ENCODE measurements around the gene ARID2.

The ARID2 gene

GRCh38 chr12:45718306-45718705 lies 11.2 kb upstream of the ARID2 start:
- no peak for DNase-seq (ENCODE audit: low read depth in 1 of 2, low spot score in 1 of 2)

- no peak for DNase-seq (ENCODE audit: low read depth in 1 of 2, low spot score in 1 of 2)
Observed at GRCh38 chr12:45720069-45720468, 9.4 kb upstream of the ARID2 start.

DNA sequence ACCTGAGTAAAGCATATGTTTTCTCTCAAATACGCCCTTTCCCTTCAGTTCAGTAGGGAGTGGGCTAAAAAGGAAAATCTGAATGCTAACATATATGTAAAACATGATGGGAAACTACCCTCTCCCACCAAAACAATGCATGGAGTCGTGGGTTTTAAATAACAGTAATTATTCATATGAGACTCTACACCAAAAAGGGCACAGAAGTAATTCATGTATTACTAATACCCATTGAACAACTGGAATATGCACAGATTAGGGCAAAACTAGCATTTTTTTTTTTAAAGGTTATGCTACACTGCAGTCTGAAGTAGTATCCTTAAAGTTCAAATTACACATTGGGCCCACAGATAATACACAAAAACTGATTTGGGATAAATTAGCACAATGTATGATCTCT lies 8.1 kb upstream of the ARID2 start:
- DNase-seq (ENCODE audit: low read depth in 1 of 2, low spot score in 1 of 2) = no peak

GRCh38 chr12:45721954-45722353 lies 7.6 kb upstream of the ARID2 start:
- DNase-seq (ENCODE audit: low read depth in 1 of 2, low spot score in 1 of 2) = no peak

DNA sequence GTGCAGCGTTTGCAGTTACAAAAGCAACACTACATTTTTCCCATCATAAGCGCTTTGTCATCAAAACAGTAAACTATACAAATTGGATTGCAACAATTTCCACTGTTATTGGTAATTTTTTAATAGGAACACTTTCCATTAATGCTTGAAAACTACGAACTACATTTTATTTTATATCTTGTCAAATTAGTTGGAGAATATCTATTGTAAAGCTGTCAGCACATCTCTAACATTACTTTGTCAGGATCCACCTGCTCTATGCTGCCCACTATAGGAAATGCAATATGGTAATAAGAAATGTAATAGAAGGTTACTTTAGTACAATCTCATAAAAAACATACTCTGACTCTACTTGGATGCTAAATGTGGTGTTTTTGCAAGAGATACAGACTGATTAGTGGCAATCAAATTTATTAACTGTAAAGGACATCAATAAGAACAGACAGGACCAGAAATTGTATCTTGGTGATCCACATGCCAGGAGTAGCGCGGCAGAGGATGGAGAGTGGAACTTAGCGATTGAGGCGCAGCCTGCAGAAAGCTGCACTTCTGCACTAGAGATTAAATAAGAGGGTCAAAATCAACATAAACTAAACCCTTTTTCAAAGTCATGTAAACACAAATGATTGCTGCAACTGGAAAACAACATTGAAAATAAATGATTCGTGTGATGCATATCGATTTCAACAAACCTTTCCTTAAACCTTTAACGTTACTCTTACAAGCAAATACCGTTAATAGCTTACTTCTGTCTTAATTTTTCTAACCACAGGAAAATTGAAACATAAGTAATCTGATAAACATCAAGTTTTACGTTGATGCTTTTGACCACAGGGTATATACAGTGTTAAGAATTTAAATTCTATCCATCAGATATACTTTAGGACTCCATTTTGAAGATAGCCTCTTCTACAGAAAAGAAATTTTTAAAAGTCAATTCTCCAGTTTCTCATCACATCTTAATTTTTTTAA lies 3.6 kb upstream of the ARID2 start:
- no peak for DNase-seq (ENCODE audit: low read depth in 1 of 2, low spot score in 1 of 2)

- DNase-seq (ENCODE audit: low read depth in 1 of 2, low spot score in 1 of 2) = peak in 1 of 2 donors; percentile 17
Observed at GRCh38 chr12:45726603-45727300, 2.8 kb upstream of the ARID2 start.

DNA sequence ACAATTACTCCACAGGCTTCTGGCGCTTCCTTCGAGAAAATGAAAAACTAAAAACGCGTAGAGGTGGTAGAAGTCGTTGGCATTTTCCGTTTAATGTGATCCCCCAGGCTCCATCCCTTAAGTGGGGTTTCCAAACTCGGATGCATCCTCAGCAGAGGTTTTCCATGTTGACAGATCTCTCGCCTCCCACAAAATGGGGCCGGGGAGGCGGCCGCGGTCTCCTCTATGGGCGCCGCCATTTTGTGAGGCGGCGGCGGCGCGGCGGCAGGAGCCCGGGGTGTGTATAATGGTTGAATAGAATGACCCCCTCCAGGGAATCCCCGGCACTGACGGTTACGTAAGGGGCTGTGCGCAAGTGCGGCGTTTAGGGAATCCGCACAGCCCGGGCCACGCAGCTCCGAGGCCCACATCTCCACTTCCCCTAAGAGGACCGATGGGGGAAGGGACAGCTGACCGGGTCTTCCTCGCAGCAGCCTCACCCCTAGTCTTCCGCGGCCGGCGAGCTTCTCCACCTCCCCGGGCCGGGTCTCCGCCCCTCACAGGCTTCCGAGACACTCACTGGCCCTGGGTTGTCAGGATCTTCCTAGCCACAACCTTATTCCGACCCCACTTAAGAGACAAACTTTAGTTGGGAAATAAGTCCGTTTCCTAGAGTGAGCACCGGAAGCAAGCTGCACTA lies 2.1 kb upstream of the ARID2 start:
- DNase-seq (ENCODE audit: low read depth in 1 of 2, low spot score in 1 of 2) = peak; percentile 70 to 83

DNA sequence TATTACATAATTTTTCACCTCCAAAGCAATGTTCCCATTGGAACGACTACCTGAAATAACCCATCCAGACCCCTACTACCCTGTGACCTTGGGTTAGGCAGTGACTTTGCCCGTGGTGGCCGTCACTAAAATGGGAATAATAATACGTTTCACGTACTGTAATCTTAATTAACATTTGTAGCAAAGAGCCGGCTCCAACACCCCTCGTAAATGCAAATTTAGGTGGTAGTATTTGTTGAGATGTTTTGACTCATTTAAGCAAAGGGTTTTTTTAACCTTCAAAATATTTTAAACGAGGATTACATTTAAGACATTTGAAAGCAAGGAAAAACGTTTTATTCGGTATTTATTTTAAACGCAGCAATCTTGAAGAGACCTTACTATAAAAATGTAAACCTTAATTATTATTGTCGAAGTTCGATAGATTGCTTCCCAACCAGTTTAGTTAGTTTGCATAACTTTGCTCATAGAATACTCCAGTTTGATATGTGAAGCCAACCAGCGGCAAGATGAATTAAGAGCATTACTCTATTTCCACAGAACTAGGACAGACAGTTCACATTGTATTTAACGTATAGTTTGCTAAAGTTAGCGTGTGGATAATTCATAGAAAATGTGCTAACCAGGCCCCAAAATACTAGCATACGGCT lies 1.4 kb upstream of the ARID2 start:
- no peak for DNase-seq (ENCODE audit: low read depth in 1 of 2, low spot score in 1 of 2)

GRCh38 chr12:45728630-45729232 lies 775 bp upstream of the ARID2 start:
- peak; percentile 85 to 94 for DNase-seq (ENCODE audit: low read depth in 1 of 2, low spot score in 1 of 2)

- peak; percentile 14 to 29 for DNase-seq (ENCODE audit: low read depth in 1 of 2, low spot score in 1 of 2)
Observed at GRCh38 chr12:45730084-45730347, 510 bp downstream of the ARID2 start.

DNA sequence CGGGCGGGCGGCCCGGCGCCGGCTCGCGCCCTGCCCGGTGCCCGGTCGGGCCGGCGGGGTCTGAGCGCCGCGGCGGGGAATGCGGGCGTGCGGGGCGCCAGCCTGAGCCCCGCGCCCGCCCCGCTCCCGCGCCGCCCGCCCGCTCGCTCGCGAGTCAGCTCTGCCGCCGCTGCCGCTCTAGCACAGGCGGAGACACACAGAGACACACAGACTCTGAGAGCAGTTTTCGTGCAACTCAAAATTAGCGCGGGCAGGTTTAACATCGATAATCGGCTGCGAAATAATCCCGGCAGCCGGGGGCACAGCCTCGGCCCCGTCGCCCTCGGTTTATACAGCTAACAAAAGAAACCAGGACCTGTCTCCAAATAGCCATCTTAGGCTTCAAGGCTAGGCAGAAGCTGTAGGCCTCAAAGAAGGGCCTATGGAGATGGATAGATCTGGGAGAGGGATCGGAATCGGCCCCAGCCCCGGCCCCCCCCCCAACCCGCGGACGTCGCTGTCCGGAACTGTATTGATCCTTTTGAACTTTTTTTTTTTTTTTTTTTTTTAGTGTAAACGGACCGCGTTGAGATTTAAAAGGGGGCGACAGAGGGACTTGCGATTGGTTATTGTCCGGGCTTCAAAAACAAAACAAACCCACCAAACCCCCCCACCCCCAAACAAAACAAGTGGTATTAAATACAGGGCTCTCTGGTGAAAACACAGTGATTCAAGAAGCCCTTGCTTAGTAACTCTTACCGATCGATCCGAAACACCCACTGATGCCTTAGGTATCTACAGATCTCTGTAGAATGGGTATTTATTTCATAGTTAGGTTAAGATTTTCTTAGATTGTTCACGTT lies 1.1 kb downstream of the ARID2 start:
- DNase-seq (ENCODE audit: low read depth in 1 of 2, low spot score in 1 of 2) = peak; percentile 30 to 36

GRCh38 chr12:45731190-45731775 lies 1.8 kb downstream of the ARID2 start:
- no peak for DNase-seq (ENCODE audit: low read depth in 1 of 2, low spot score in 1 of 2)

DNA sequence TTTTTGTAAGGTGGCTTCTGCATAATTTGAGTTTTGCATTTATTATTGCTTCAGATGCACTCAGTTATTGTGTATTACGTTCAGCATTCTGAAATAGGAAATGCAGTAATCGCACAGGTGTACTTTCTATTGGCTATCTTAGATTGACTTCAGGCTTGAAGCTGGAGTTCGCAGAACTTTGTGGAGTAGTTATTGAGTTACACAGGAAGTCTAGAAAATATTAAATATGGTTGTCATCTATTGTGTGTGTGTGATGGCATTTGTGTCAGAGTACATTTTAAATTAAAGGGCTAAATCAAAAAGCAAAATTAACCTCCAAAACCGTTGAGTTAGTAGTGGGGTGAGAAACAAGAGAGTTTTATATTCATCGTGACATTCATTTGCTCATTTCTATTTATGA lies 2.7 kb downstream of the ARID2 start:
- no peak for DNase-seq (ENCODE audit: low read depth in 1 of 2, low spot score in 1 of 2)

GRCh38 chr12:45732936-45733335 lies 3.4 kb downstream of the ARID2 start:
- no peak for DNase-seq (ENCODE audit: low read depth in 1 of 2, low spot score in 1 of 2)

GRCh38 chr12:45737638-45738037 lies 8.1 kb downstream of the ARID2 start:
- no peak for DNase-seq (ENCODE audit: low read depth in 1 of 2, low spot score in 1 of 2)

DNA sequence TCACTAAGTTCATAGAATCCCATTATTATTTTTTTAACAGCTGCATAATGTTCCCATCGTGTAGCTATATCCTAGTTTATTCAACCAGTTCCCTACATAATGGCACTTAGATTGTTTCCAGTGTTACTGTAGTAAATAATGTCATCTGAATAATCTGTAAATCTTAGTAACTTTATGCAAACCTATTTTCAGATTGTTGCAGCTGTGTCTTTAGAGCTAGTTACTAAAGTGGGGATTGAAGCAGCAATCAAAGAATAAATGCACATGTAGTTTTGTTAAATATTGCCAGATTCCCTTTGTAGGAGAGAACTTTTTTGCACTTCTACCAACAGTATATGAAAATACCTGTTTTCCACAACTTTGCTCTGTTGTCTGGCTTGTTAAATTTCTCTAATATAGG lies 13.1 kb downstream of the ARID2 start:
- no peak for DNase-seq (ENCODE audit: low read depth in 1 of 2, low spot score in 1 of 2)

- DNase-seq (ENCODE audit: low read depth in 1 of 2, low spot score in 1 of 2) = no peak
Observed at GRCh38 chr12:45743247-45743646, 13.7 kb downstream of the ARID2 start.

DNA sequence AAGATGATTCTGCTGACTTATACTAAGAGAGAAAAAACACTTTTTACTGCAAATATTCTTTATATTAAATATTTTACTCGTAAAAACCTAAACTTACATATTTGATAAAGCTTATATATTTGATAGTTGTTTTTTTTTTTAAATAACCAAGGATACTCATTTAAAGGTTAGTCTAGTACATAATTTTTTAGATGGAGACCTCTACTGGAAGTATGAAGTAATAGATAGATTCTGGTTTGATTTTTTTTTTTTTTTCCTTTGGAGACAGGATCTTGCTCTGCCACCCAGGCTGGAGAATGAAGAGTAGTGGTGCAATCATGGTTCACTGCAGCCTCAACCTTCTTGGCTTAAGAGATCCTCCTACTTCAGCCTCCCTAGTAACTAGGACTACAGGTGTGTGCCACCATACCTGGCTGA lies 16.4 kb downstream of the ARID2 start:
- DNase-seq (ENCODE audit: low read depth in 1 of 2, low spot score in 1 of 2) = no peak

DNA sequence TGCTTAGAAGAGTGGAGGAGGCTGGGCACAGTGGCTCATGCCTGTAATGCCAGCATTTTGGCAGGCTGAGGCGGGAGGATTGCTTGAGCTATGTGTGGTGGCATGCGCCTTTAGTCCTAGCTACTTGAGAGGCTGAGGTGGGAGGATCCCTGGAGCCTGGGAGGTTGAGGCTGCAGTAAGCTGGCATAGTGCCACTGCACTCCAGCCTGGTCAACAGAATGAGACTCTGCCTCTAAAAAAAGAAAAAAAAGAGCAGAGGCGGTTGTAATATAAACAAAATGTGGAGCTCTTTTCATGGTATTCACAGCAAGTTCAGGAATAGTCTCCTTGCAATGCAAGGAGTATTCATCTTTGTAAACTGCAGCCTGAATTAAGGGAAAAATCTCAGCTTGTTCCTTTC lies 27.2 kb downstream of the ARID2 start:
- DNase-seq (ENCODE audit: low read depth in 1 of 2, low spot score in 1 of 2) = no peak

- DNase-seq (ENCODE audit: low read depth in 1 of 2, low spot score in 1 of 2) = no peak
Observed at GRCh38 chr12:45757172-45757571, 27.7 kb downstream of the ARID2 start.

Measured in activated CD4-positive, alpha-beta T cell treated with anti-CD3 and anti-CD28 coated beads, Interleukin-2, amount 50 U/mL, for 24 hours (primary cell).